ENCODE data around the gene FIG4. TPM values are rescaled to one million over a fixed set of nuclear protein-coding genes. Genes with fewer than 3 reads are reported as not detected.

The FIG4 gene
- total and polyA plus RNA-seq, 2 of the 4 experiments (the other 2 are of a cell fraction) = 12.1 to 15.4 TPM

DNA sequence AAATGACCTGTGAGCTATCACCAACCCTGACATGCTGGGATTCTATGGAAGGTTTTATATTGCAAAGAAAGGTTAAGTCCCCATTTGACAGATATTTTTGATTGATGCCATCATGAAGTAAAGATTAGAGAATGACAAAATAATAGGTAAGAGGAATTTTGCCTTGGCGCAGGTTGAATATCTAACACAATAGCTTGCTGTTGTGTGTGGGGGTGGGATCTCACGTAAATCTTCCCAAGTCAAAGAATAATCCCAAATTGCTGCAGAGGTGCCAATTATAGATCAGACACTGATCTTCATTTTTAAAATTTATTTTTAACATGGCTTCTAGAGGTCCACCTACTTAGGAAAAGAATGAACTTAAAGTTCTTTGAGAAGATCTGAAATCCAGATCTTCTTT lies 135.5 kb downstream of the FIG4 start:
- dilution Hi-C loops (cut with HindIII; ENCODE audit: low sequenced_read_pairs, unreplicated experiment) = no loop called here

More for the DNA sequence above, 135.5 kb downstream of the FIG4 start:
- Histone ChIP-seq H3K9me1 (ENCODE audit: insufficient read depth, low read length) (peaks cover 3% of the 10 kb centered on the region; the same call in 1 of the 2 replicates), H3K4me3 (ENCODE audit: insufficient read depth, low read depth, low read length) (no peak overlapping the region), H3K27me3 (ENCODE audit: control insufficient read depth, insufficient read depth, low read length) (no peaks in the 10 kb centered on the region), H4K20me1 (ENCODE audit: insufficient read depth, low read length) (no peaks in the 10 kb centered on the region), H3K27ac (ENCODE audit: insufficient read depth, low read length) (no peak overlapping the region), H3K23ac (ENCODE audit: low read depth, low read length) (no peak overlapping the region), H3K79me1 (ENCODE audit: low read depth in 1 of 2, low read length in 2 of 2) (no peaks in the 10 kb centered on the region), H3K4ac (ENCODE audit: low read depth, low read length) (no peak overlapping the region), H3K9ac (ENCODE audit: low read depth, low read length) (no peak overlapping the region), H3K4me2 (ENCODE audit: low read depth, low read length) (no peak overlapping the region), H3K56ac (ENCODE audit: extremely low read depth, insufficient read depth, low read length) (no peak overlapping the region), H2BK120ac (ENCODE audit: low read depth, low read length) (no peak overlapping the region), H3K4me1 (ENCODE audit: control insufficient read depth, insufficient read depth, low read length) (no peaks in the 10 kb centered on the region), H2AK5ac (ENCODE audit: low read depth, low read length) (no peak overlapping the region), H3K14ac (replicated peaks; ENCODE audit: low read depth, low read length) (no peak overlapping the region), H2AFZ (replicated peaks; ENCODE audit: low read length, poor library complexity) (no peak overlapping the region), H2BK15ac (ENCODE audit: low read depth, low read length) (no peak overlapping the region), H2AK9ac (replicated peaks; ENCODE audit: low read depth, low read length, poor library complexity) (no peak overlapping the region), H4K91ac (ENCODE audit: insufficient read depth, low read depth, low read length) (no peak overlapping the region), H3K9me3 (ENCODE audit: control insufficient read depth, insufficient read depth, low read length) (no peaks in the 10 kb centered on the region), H3K18ac (ENCODE audit: low read depth, low read length) (no peak overlapping the region), H4K5ac (ENCODE audit: low read depth, low read length) (no peak overlapping the region), H2BK5ac (ENCODE audit: low read depth, low read length, poor library complexity, severe bottlenecking) (no peak overlapping the region), H2BK20ac (ENCODE audit: low read depth, low read length) (no peak overlapping the region), H4K8ac (ENCODE audit: low read depth in 2 of 2, low read length in 2 of 2) (no peak overlapping the region), H3K36me3 (ENCODE audit: control insufficient read depth, insufficient read depth, low read length) (peaks cover 4% of the 10 kb centered on the region)
- no TSS peak for BruUV-seq (replicated peaks)
- no CpG with 5 or more reads among the region's 2 CpGs for WGBS, 2 experiments (ENCODE audit: extremely low coverage in 2 of 2, insufficient read length in 1 of 2)
- in situ Hi-C loops (cut with MboI; ENCODE audit: low sequenced_read_pairs) (no loop called here), intact Hi-C loops (cut with micrococcal nuclease) (no loop called here)
- ATAC-seq (ENCODE audit: low read depth) (no peak), DNase-seq (no peak)
- ChIA-PET POLR2A (ENCODE audit: unreplicated experiment) (no interaction called here), CTCF (interaction anchor here (0.8 kb wide), 1 partner anchor 17 kb away, joined by 3 read pairs; no protein-coding TSS in a partner anchor)
- TF ChIP-seq ELK1 (IDR thresholded peaks at IDR 0.05; ENCODE audit: borderline replicate concordance, low read depth, low read length) = no peak
- no peak for TF ChIP-seq BHLHE40 (IDR thresholded peaks at IDR 0.05; ENCODE audit: low read depth, low read length)
- TF ChIP-seq CEBPB (IDR thresholded peaks at IDR 0.05; ENCODE audit: low read depth, low read length) = no peak
- no peak for TF ChIP-seq RAD21 (IDR thresholded peaks at IDR 0.05; ENCODE audit: low read length)
- no peak for TF ChIP-seq NFE2L2 (IDR thresholded peaks at IDR 0.05; ENCODE audit: low read depth, low read length)
- TF ChIP-seq POLR2A (IDR thresholded peaks at IDR 0.05; ENCODE audit: low read depth, low read length) = no peak
- no peak for TF ChIP-seq RCOR1 (IDR thresholded peaks at IDR 0.05; ENCODE audit: insufficient replicate concordance, low read length)
- TF ChIP-seq USF2 (IDR thresholded peaks at IDR 0.05; ENCODE audit: low read depth, low read length) = no peak
- no peak for TF ChIP-seq MAFK (IDR thresholded peaks at IDR 0.05; ENCODE audit: low read depth, low read length)
- no peak for TF ChIP-seq MXI1 (IDR thresholded peaks at IDR 0.05; ENCODE audit: borderline replicate concordance, low read depth, low read length)
- TF ChIP-seq SMC3 (IDR thresholded peaks at IDR 0.05; ENCODE audit: low read depth, low read length) = no peak
- TF ChIP-seq, protein P1, sequence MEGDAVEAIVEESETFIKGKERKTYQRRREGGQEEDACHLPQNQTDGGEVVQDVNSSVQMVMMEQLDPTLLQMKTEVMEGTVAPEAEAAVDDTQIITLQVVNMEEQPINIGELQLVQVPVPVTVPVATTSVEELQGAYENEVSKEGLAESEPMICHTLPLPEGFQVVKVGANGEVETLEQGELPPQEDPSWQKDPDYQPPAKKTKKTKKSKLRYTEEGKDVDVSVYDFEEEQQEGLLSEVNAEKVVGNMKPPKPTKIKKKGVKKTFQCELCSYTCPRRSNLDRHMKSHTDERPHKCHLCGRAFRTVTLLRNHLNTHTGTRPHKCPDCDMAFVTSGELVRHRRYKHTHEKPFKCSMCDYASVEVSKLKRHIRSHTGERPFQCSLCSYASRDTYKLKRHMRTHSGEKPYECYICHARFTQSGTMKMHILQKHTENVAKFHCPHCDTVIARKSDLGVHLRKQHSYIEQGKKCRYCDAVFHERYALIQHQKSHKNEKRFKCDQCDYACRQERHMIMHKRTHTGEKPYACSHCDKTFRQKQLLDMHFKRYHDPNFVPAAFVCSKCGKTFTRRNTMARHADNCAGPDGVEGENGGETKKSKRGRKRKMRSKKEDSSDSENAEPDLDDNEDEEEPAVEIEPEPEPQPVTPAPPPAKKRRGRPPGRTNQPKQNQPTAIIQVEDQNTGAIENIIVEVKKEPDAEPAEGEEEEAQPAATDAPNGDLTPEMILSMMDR (conservative IDR thresholded peaks at IDR 0.05; ENCODE audit: low read depth, low read length) = no peak
- no peak for TF ChIP-seq MAZ (IDR thresholded peaks at IDR 0.05; ENCODE audit: borderline replicate concordance, low read depth, low read length)
- TF ChIP-seq FOS (IDR thresholded peaks at IDR 0.05; ENCODE audit: low read depth, low read length) = no peak
- TF ChIP-seq CHD1 (IDR thresholded peaks at IDR 0.05; ENCODE audit: low read depth, low read length) = no peak
- no peak for TF ChIP-seq RFX5 (IDR thresholded peaks at IDR 0.05; ENCODE audit: low read depth, low read length)
